DOHH2 (cell line): ENCODE measurements around the gene ARHGEF16.

ENCODE experiments used
- H3F3A ChIP-seq: fragments of 200-600 bp; sonication (generic), shearing (Covaris generic); 2 replicates; pipeline ENCODE4 v1.6.0; 2016; ENCODE audit warnings: antibody characterized with exemption, mild to moderate bottlenecking; ENCODE audit not compliant: control insufficient read depth, insufficient read depth
- H3K27ac ChIP-seq: fragments of 200-600 bp; sonication (generic); 2 replicates; pipeline ENCODE4 v1.5.1; 2014; ENCODE audit warnings: low read depth, mild to moderate bottlenecking, low read length, moderate library complexity
- H3K27me3 ChIP-seq: fragments of 200-600 bp; sonication (generic); 2 replicates; pipeline ENCODE4 v1.6.1; 2014; ENCODE audit warnings: mild to moderate bottlenecking, low read length, mixed read lengths; ENCODE audit not compliant: control insufficient read depth
- H3K36me3 ChIP-seq: fragments of 200-600 bp; sonication (generic); 2 replicates; pipeline ENCODE4 v1.6.1; 2014; ENCODE audit warnings: mild to moderate bottlenecking, low read length, moderate library complexity, mixed read lengths; ENCODE audit not compliant: control insufficient read depth
- H3K4me1 ChIP-seq: fragments of 200-600 bp; sonication (generic); 2 replicates; pipeline ENCODE4 v1.6.1; 2014; ENCODE audit warnings: mild to moderate bottlenecking, low read length, mixed read lengths; ENCODE audit not compliant: control insufficient read depth
- H3K4me2 ChIP-seq: fragments of 200-600 bp; sonication (generic); 2 replicates; pipeline ENCODE4 v1.6.0; 2014; ENCODE audit warnings: mild to moderate bottlenecking, low read length, moderate library complexity
- H3K4me3 ChIP-seq: fragments of 200-600 bp; sonication (generic); 2 replicates; pipeline ENCODE4 v1.5.1; 2014; ENCODE audit warnings: mild to moderate bottlenecking, low read length, mixed read lengths
- H3K79me2 ChIP-seq: fragments of 200-600 bp; sonication (generic); 2 replicates; pipeline ENCODE4 v1.6.1; 2014; ENCODE audit warnings: mild to moderate bottlenecking, low read length, mixed read lengths; ENCODE audit not compliant: control insufficient read depth
- H3K9me2 ChIP-seq: fragments of 200-600 bp; sonication (generic); replicated peaks from 2 replicates; pipeline ENCODE4 v1.6.1; 2014; ENCODE audit warnings: mild to moderate bottlenecking, low read length, mixed read lengths; ENCODE audit not compliant: control insufficient read depth
- H3K9me3 ChIP-seq: fragments of 200-600 bp; sonication (generic); 2 replicates; pipeline ENCODE4 v1.6.1; 2014; ENCODE audit warnings: antibody characterized with exemption, low read length, mixed read lengths; ENCODE audit not compliant: control insufficient read depth, insufficient read depth
- H4K20me1 ChIP-seq: fragments of 200-600 bp; sonication (generic); 2 replicates; pipeline ENCODE4 v1.6.0; 2014; ENCODE audit warnings: low read depth, mild to moderate bottlenecking, antibody characterized with exemption, low read length, moderate library complexity; ENCODE audit not compliant: control insufficient read depth, insufficient read depth
- EZH2phosphoT487 ChIP-seq: fragments of 200-600 bp; sonication (generic); IDR thresholded peaks from 2 replicates; pipeline ENCODE4 v1.6.1; 2017; ENCODE audit warnings: borderline replicate concordance, mild to moderate bottlenecking, antibody characterized with exemption, low read length, moderate library complexity, mixed read lengths
- TF ChIP-seq, protein P1 (sequence below): fragments of 200-600 bp; sonication (generic); IDR thresholded peaks from one replicate; pipeline ENCODE4 v1.5.1; 2014; ENCODE audit warnings: antibody characterized with exemption, mild to moderate bottlenecking, low read depth, low read length; ENCODE audit not compliant: poor library complexity, severe bottlenecking

The ARHGEF16 gene

DNA sequence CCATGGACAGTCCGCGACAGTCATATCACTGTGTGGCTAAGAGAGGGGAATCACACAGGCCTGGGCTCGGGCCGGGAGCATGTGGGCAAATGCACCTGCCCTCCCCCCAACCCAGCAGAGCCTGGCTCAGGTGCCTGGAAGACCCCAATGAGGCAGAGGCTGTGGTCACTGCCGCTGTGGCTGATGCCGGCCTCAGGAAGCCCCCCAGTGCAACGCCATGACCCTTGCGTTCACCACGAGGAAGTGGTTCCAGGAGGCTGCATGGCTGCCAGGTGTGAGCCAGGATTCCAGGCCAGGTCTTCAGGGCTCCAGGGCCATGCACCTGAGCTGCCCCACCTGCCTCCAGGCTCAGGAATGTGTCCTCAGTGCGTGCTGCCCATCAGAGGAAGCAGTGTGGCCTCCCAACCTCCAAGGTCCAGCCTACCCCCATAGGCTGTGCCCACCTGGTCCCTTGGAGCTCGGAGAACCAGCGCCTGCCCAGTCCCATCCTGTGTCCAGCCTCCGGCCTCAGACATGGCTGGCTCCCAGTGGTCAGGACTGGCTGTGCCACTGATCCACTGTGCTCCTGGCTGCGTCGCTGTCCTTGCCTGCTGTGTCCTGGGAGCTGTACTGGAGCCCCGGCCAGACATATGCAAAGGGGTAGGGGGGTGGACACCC lies 8.0 kb downstream of the ARHGEF16 start:
- Histone ChIP-seq H3K9me2 (no peaks in the 10 kb centered on the region), H3F3A (no peaks in the 10 kb centered on the region), H3K4me3 (no peak overlapping the region), H3K9me3 (no peaks in the 10 kb centered on the region), H3K4me2 (no peak overlapping the region), H3K27ac (no peak overlapping the region), H3K36me3 (no peaks in the 10 kb centered on the region), H3K4me1 (no peaks in the 10 kb centered on the region), H3K27me3 (no peaks in the 10 kb centered on the region), H4K20me1 (no peaks in the 10 kb centered on the region), H3K79me2 (no peaks in the 10 kb centered on the region)
- TF ChIP-seq, protein P1, sequence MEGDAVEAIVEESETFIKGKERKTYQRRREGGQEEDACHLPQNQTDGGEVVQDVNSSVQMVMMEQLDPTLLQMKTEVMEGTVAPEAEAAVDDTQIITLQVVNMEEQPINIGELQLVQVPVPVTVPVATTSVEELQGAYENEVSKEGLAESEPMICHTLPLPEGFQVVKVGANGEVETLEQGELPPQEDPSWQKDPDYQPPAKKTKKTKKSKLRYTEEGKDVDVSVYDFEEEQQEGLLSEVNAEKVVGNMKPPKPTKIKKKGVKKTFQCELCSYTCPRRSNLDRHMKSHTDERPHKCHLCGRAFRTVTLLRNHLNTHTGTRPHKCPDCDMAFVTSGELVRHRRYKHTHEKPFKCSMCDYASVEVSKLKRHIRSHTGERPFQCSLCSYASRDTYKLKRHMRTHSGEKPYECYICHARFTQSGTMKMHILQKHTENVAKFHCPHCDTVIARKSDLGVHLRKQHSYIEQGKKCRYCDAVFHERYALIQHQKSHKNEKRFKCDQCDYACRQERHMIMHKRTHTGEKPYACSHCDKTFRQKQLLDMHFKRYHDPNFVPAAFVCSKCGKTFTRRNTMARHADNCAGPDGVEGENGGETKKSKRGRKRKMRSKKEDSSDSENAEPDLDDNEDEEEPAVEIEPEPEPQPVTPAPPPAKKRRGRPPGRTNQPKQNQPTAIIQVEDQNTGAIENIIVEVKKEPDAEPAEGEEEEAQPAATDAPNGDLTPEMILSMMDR: no peak
- TF ChIP-seq EZH2phosphoT487: no peak

DNA sequence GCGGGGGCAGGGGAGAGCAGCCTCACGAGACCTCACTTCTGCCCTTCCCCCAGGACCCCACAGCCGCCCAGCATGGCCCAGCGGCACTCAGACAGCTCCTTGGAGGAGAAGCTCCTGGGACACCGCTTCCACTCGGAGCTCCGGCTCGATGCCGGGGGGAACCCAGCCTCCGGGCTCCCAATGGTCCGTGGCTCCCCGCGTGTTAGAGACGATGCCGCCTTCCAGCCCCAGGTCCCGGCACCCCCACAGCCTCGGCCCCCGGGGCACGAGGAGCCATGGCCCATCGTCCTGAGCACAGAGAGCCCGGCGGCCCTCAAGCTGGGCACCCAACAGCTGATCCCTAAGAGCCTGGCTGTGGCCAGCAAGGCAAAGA lies 8.5 kb downstream of the ARHGEF16 start:
- Histone ChIP-seq H3K4me2 (no peak overlapping the region), H3K27ac (no peak overlapping the region), H3K27me3 (no peaks in the 10 kb centered on the region), H3K4me3 (no peak overlapping the region), H3K9me2 (no peaks in the 10 kb centered on the region), H3K36me3 (no peaks in the 10 kb centered on the region), H4K20me1 (no peaks in the 10 kb centered on the region), H3F3A (no peaks in the 10 kb centered on the region), H3K79me2 (no peaks in the 10 kb centered on the region), H3K9me3 (no peaks in the 10 kb centered on the region), H3K4me1 (no peaks in the 10 kb centered on the region)
- TF ChIP-seq, protein P1: no peak
- no peak for TF ChIP-seq EZH2phosphoT487

DNA sequence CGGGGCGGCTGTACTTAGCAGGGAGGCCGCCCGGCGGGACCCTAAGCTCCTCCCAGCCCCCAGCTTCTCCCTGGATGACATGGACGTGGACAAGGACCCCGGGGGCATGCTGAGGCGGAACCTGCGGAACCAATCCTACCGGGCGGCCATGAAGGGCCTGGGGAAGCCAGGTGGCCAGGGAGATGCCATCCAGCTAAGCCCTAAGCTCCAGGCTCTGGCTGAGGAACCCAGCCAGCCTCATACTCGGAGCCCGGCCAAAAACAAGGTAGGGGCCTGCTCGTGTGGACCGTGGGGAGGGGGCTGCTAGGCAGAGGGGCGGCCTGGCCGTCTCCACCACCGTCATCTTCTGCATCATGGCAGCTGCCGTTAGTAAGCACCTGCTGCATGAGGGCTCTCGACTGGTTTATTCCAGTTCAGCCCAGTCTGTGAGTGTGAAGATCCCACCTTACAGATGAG lies 9.0 kb downstream of the ARHGEF16 start:
- Histone ChIP-seq H3F3A (no peaks in the 10 kb centered on the region), H3K9me3 (no peaks in the 10 kb centered on the region), H3K27ac (no peak overlapping the region), H3K4me1 (no peaks in the 10 kb centered on the region), H3K79me2 (no peaks in the 10 kb centered on the region), H3K27me3 (no peaks in the 10 kb centered on the region), H3K4me3 (no peak overlapping the region), H3K9me2 (no peaks in the 10 kb centered on the region), H3K4me2 (no peak overlapping the region), H4K20me1 (no peaks in the 10 kb centered on the region), H3K36me3 (no peaks in the 10 kb centered on the region)
- TF ChIP-seq EZH2phosphoT487: no peak
- TF ChIP-seq, protein P1: no peak
